Endothelial cell of hepatic sinusoid (primary cell): ENCODE results near the gene ANKRD55.

Experiments used
- in situ Hi-C: cut with HindIII; loops from 2 replicates; pipeline ENCODE4 v1.10.0; 2017; ENCODE audit warnings: low sequenced_read_pairs

Gene ANKRD55

DNA sequence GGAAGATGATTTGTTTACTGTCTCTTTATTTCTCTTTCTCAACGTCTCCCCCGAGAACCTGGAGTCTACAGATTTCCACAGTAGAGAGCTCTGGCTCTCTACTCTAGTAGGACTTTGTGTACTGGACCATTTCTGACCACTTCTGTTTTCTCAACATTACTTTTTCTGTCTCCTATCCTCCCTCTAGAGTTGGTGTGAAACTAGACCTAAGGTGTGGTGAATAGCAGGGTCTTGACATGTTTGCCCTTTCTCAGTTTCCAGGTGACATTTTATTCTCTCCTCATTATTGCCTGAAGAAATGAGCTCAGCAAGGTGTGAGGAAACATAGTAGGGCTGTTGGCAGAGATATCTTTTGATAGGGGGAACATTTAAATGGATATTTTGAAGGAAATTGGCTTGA lies 176.3 kb downstream of the ANKRD55 start:
- in situ Hi-C loops: no loop called here

DNA sequence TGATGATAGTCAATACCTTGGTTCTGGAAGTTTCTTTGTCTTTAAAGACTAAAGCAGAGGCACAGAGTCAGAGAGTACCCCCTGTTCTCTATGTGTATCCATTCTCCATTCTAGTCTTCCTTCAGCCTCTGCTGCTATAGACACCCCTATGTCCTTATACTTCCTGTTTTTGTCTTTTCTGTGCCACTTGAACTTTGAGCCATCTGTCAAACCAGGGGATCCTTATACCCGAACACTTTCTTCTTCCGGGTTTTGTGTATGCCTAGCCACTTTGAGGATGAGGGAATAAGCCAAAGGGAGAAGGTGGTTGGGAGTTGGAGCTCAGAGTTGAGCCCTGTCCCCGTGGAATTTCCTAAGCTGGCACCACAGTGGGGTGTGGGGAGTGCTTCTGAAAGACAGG lies 177.3 kb downstream of the ANKRD55 start:
- in situ Hi-C loops: no loop called here

DNA sequence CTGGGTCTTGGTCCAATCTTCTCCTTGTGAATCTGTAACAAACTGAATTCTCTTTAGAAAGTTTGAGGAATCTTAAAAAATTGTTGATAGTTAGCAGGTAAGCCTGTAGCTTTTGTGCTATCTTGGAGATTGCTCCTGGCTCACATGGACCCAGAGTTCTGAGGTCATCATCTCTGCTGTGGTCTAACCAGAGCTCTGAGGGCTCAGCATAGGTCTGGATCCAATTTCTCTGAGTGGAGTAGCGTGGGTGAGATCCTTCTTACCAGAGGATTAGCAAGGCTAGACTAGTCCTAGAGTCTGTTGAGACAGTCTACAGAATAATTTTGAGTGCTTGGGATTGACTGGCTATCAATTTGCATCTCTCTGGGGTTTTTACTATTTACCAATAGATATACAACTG lies 177.8 kb downstream of the ANKRD55 start:
- in situ Hi-C loops: no loop called here

DNA sequence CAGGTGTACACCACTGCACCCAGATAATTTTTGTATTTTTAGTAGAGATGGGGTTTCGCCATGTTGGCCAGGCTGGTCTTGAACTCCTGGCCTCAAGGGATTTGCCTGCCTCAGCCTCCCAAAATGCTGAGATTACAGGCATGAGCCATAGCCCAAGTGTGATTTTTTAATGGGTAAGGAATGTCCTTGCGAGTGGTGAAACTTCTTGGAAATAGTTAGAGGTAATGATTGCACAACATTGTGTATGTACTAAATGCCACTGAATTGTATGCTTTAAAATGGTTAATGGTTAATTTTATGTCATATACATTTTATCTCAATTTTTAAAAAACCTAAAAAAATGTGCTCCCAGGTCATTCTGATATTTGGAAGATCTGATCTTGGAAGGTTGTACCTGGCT lies 178.5 kb downstream of the ANKRD55 start:
- in situ Hi-C loops: no loop called here

DNA sequence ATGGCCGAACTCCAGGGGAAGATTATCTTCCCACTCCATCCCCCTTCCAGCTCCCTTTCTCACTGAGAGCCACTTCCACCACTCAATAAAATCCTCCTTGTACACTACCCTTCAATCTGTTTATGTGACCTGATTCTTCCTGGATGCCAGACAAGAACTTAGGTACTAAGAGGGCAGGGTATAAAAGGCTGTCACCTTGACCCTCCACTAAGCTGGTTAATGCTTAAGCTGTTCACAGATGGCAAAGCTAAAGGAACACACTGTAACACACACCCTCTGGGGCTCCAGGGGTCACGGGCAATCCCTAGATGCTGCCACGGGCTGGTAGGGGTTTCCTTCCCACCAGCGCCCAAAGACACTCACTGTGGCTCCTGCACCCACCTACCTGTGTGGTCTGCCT lies 179.8 kb downstream of the ANKRD55 start:
- in situ Hi-C loops: no loop called here

DNA sequence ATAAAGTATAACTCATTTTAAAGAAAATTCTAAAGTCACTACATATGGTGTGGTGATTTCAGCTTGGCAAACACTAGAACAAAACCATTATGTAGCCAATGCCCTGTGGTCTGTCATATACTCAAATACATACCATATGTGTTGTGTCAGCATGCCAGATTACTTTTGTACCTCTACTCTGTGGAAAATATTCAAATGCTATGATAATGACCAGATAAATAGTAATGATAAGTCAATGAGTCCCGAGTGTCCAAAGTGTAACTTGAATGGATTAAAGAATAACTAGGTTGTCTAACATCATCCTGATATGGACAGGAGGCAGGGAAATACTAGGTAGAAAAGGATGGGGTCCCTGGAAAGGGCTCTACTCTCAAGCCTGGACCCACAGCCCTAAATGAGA lies 180.4 kb downstream of the ANKRD55 start:
- in situ Hi-C loops: no loop called here

DNA sequence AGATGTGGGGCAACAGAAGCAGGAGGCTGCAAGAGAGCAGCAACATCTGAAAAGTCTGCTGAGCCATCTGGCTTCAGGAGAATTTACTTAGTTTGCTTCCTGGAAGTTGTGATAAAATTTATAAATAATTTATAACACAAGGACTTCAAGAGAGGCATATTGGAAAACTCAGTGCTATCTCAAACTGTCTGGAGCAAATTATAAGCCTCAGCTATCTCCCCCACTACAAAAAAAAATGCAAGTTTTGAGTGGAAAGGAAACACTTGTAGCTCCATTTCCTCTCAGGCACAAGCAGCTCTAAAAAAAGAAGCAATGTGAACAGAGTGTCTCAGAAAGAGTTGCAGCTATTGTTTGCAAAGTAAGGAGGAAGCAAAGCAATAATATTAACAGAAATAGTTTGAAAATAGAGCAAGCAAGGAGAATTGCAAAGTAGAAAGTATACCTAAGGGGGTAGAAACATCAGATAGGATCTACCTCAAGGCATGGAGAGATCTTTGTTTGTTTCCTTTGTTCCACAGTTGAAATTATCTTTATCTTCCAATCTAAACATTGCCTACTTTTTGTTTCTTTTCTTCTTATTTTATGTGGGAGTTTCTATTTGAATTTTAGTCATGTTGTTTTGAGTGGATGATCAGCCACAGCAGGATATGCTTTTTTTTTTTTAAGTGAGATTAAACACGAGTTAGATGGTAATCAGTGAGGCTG lies 182.4 kb downstream of the ANKRD55 start:
- in situ Hi-C loops: no loop called here
